SJCRH30 (cell line): ENCODE measurements around the gene UBXN4. TPM values are rescaled to one million over a fixed set of nuclear protein-coding genes. Genes with fewer than 3 reads are reported as not detected.
A peak's percentile ranks its signal among the peaks of the same experiment; 100 is the strongest.
"Not testable (repeated sequence)": the region's sequence is repeated elsewhere in the genome, so short reads cannot be mapped to it uniquely, and the experiment has no call there.

Experiments
- DNase-seq, 2 experiments: peaks; one replicate each; pipeline ENCODE4 v3.0.0-alpha.2; 2015 to 2020
- H3K27ac ChIP-seq: fragments of 250-450 bp; sonication (Bioruptor Pico); 2 replicates; pipeline ENCODE4 v1.5.1; 2020; ENCODE audit warnings: mild to moderate bottlenecking, moderate library complexity
- H3K27me3 ChIP-seq: fragments of 250-450 bp; sonication (Bioruptor Pico); 2 replicates; pipeline ENCODE4 v1.5.1; 2020; ENCODE audit warnings: mild to moderate bottlenecking, moderate library complexity
- H3K36me3 ChIP-seq: fragments of 250-450 bp; sonication (Bioruptor Pico); 2 replicates; pipeline ENCODE4 v1.5.1; 2020; ENCODE audit warnings: mild to moderate bottlenecking, moderate library complexity
- H3K4me1 ChIP-seq: fragments of 250-450 bp; sonication (Bioruptor Pico); 2 replicates; pipeline ENCODE4 v1.5.1; 2020; ENCODE audit warnings: mild to moderate bottlenecking, moderate library complexity
- H3K4me3 ChIP-seq: fragments of 250-450 bp; sonication (Bioruptor Pico); 2 replicates; pipeline ENCODE4 v1.5.1; 2020; ENCODE audit warnings: mild to moderate bottlenecking, moderate library complexity
- H3K9me3 ChIP-seq: fragments of 250-450 bp; sonication (Bioruptor Pico); replicated peaks from 2 replicates; pipeline ENCODE4 v1.5.1; 2020; ENCODE audit warnings: mild to moderate bottlenecking, moderate library complexity
- total RNA-seq: library from RNA; depleted of rRNA; stranded (reverse); fragments of >200 nt; shearing (Covaris generic); gene quantifications from 2 replicates; pipeline ENCODE4 v1.2.3, GENCODE V29; 2014; rRNA removed

Gene UBXN4
- 106 and 129 TPM in 2 replicates for total RNA-seq

GRCh38 chr2:135741395-135742324, at the start of gene UBXN4:
TSS of gene UBXN4 (plus strand) at chr2:135741855. CDS start at chr2:135741930, 75 bp downstream.
- Histone ChIP-seq H3K4me3 (peak within 1 kb of the TSS; percentile 91), H3K27me3 (no peaks in the 10 kb centered on the region), H3K9me3 (no peaks in the 10 kb centered on the region), H3K4me1 (peaks cover 23% of the 10 kb centered on the region), H3K27ac (peak within 1 kb of the TSS; percentile 97), H3K36me3 (peaks cover 17% of the 10 kb centered on the region)
- peak; percentile 99 for DNase-seq

- DNase-seq, result no peak
- H3K27ac ChIP-seq, result no peak overlapping the region
- H3K4me3 ChIP-seq, result no peak overlapping the region
- H3K9me3 ChIP-seq, result no peaks in the 10 kb centered on the region
- H3K4me1 ChIP-seq, result no peaks in the 10 kb centered on the region
- no peaks in the 10 kb centered on the region for H3K27me3 ChIP-seq
- H3K36me3 ChIP-seq, result peaks cover 10% of the 10 kb centered on the region
Observed at GRCh38 chr2:135694711-135695110, 46.9 kb upstream of the UBXN4 start.

- no peak for DNase-seq
- no peaks in the 10 kb centered on the region for H3K27me3 ChIP-seq
- no peaks in the 10 kb centered on the region for H3K9me3 ChIP-seq
- no peak overlapping the region for H3K27ac ChIP-seq
- H3K4me3 ChIP-seq, result no peak overlapping the region
- H3K4me1 ChIP-seq, result no peaks in the 10 kb centered on the region
- H3K36me3 ChIP-seq, result peaks cover 10% of the 10 kb centered on the region
Observed at GRCh38 chr2:135698838-135699237, 42.8 kb upstream of the UBXN4 start.

DNA sequence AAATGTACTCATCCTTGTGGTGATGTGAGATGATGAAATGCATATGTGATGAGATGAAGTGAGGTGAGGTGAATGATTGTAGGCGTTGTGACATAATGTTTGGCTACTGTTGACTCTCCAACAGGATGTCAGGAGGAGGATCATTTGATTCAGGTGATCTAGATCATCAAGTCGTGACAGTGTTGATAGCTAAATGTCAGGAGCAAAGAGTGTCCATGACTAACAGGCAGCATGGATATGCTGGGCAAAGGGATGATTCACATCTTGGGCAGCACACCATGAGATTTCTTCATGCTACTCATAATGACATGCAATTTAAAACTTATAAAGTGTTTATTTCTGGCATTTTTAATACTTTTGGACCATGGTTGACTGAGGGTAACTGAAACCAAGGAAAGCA, 40.2 kb upstream of the UBXN4 start:
- Histone ChIP-seq H3K27ac (no peak overlapping the region), H3K27me3 (no peaks in the 10 kb centered on the region), H3K4me3 (no peak overlapping the region), H3K9me3 (no peaks in the 10 kb centered on the region), H3K4me1 (0 out of 2 replicates have a peak, but pooled peaks cover 2% of the 10 kb centered on the region), H3K36me3 (peaks cover 11% of the 10 kb centered on the region)
- DNase-seq, result no peak

- Histone ChIP-seq H3K27me3 (no peaks in the 10 kb centered on the region), H3K27ac (no peak overlapping the region), H3K4me1 (0 out of 2 replicates have a peak, but pooled peaks cover 2% of the 10 kb centered on the region), H3K36me3 (peaks cover 4% of the 10 kb centered on the region), H3K9me3 (no peaks in the 10 kb centered on the region), H3K4me3 (no peak overlapping the region)
- no peak for DNase-seq
Observed at GRCh38 chr2:135703300-135703699, 38.4 kb upstream of the UBXN4 start.

DNA sequence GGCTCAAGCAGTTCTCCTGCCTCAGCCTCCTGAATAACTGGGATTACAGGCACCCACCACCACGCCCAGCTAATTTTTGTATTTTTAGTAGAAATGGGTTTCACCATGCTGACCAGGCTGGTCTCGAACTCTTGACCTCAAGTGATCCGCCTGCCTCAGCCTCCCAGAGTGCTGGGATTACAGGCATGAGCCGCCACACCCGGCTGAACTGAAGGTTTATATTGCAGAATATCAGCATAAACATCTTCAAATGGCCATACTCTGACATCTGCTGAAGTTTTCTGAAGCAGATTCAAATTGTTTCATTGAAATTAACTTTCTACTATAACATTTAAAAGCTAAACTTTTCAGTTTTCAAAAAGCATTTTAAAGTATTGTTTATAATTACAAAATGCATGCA, 37.6 kb upstream of the UBXN4 start:
- H3K27me3 ChIP-seq, H3K36me3 ChIP-seq, H3K27ac ChIP-seq, H3K9me3 ChIP-seq, DNase-seq, H3K4me3 ChIP-seq, H3K4me1 ChIP-seq: not testable (repeated sequence)

DNA sequence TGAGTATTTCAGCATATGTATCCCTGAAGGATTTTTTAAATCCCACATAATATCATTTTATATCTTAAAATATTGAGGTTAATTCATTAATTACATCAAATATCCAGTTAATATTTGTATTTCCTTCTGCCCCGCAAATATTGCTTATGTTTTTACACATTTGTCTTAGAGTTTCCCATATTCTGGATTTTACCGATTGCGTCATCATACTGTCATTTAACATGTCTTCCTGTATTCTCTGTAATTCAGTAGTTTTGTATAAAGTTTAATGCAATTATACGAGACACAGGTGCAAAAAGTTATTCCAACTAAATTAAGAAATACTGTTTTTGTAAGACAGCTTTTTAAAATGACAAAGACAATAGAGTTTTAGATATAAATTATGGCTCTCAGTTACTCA, 33.5 kb upstream of the UBXN4 start:
- 0 out of 2 replicates have a peak, but pooled peaks cover 2% of the 10 kb centered on the region for H3K4me1 ChIP-seq
- H3K27me3 ChIP-seq, result no peaks in the 10 kb centered on the region
- peaks cover 5% of the 10 kb centered on the region; the same call in 1 of the 2 replicates for H3K36me3 ChIP-seq
- DNase-seq, result no peak
- no peak overlapping the region for H3K4me3 ChIP-seq
- H3K27ac ChIP-seq, result no peak overlapping the region
- H3K9me3 ChIP-seq, result no peaks in the 10 kb centered on the region

DNA sequence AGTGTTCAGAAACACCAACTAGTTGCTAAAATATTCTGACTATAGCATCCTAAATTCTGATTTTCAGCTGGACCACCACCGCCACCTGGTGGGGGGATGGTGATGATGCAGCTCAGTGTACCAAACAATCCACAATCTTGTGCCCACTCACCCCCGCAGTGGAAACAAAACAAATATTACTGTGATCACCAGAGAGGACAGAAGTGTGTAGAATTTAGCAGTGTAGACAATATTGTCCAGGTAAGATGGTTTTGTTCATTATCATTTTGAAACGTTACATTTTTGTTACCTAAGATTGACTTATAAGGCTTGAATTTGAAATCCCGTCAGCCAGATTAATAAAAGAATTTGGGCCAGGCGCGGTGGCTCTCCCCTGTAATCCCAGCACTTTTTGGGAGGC, 31.7 kb upstream of the UBXN4 start:
- Histone ChIP-seq H3K27ac (no peak overlapping the region), H3K27me3 (no peaks in the 10 kb centered on the region), H3K4me1 (0 out of 2 replicates have a peak, but pooled peaks cover under 1% of the 10 kb centered on the region), H3K36me3 (peaks cover 9% of the 10 kb centered on the region), H3K4me3 (no peak overlapping the region), H3K9me3 (no peaks in the 10 kb centered on the region)
- DNase-seq, result peak; percentile 42 to 81

DNA sequence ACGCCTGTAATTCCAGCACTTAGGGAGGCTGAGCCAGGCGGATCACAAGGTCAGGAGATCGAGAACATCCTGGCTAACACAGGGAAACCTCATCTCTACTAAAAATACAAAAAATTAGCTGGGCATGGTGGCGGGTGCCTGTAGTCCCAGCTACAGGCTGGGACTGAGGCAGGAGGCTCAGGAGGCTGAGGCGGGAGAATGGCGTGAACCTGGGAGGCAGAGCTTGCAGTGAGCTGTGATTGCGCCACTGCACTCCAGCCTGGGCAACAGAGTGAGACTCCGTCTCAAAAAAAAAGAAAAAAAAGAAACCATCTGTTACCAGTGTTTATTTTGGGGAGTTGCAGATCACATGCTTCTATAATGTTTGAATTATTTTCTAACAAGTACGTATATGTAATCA, 26.6 kb upstream of the UBXN4 start:
- not testable (repeated sequence) for H3K9me3 ChIP-seq, H3K4me1 ChIP-seq, H3K27ac ChIP-seq, DNase-seq, H3K27me3 ChIP-seq, H3K4me3 ChIP-seq
- H3K36me3 ChIP-seq, result peaks cover 24% of the 10 kb centered on the region

DNA sequence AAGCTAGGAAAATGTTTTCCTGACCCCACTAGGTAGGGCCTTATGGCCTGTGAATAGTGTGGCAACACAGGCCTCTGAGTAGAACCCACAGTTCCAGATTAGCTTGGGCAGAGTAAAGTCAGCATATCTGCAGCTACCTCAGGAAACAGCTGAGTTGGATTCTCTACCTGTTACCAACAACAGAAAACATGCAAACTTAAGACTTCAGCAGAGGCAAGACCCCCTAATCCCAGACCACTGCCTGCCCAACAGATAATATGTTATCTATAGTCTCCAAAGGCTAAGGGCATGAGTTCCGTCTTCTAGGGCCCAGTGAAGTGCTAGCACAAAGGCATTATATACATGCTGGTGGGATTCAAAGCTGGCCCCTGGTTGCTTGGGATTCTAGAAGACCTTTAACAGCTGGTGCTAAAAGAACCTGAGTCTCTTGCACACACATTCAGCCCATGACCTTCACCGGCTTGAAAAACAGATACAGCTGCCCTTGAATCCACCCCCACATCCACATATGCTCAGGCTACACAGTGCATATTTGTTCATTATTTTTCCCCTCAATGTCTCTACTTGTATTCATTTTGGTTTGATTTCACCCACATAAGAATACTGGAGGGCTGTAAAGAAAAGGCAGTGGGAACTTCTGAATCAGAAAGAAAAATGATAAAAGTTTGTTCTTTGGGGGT, 13.5 kb upstream of the UBXN4 start:
- H3K4me1 ChIP-seq, result no peaks in the 10 kb centered on the region
- H3K4me3 ChIP-seq, result no peak overlapping the region
- no peak overlapping the region for H3K27ac ChIP-seq
- H3K27me3 ChIP-seq, result no peaks in the 10 kb centered on the region
- peak in 1 of 2 experiments; percentile 46 for DNase-seq
- H3K9me3 ChIP-seq, result no peaks in the 10 kb centered on the region
- peaks cover 14% of the 10 kb centered on the region for H3K36me3 ChIP-seq

- Histone ChIP-seq H3K4me3 (no peak overlapping the region), H3K27ac (no peak overlapping the region), H3K9me3 (no peaks in the 10 kb centered on the region), H3K27me3 (no peaks in the 10 kb centered on the region), H3K36me3 (no peaks in the 10 kb centered on the region), H3K4me1 (peaks cover 13% of the 10 kb centered on the region; the same call in 1 of the 2 replicates)
- no peak for DNase-seq
Observed at GRCh38 chr2:135732561-135732960, 9.1 kb upstream of the UBXN4 start.

- peak in 1 of 2 experiments; percentile 22 for DNase-seq
- no peaks in the 10 kb centered on the region for H3K9me3 ChIP-seq
- peaks cover 13% of the 10 kb centered on the region; the same call in 1 of the 2 replicates for H3K4me1 ChIP-seq
- H3K27ac ChIP-seq, result no peak overlapping the region
- H3K36me3 ChIP-seq, result no peaks in the 10 kb centered on the region
- H3K27me3 ChIP-seq, result no peaks in the 10 kb centered on the region
- no peak overlapping the region for H3K4me3 ChIP-seq
Observed at GRCh38 chr2:135733045-135733444, 8.6 kb upstream of the UBXN4 start.

- Histone ChIP-seq H3K27me3 (no peaks in the 10 kb centered on the region), H3K27ac (peak overlapping the region; percentile 57), H3K9me3 (no peaks in the 10 kb centered on the region), H3K36me3 (no peaks in the 10 kb centered on the region), H3K4me3 (no peak overlapping the region), H3K4me1 (peaks cover 13% of the 10 kb centered on the region; the same call in 1 of the 2 replicates)
- DNase-seq, result peak; percentile 64 to 84
Observed at GRCh38 chr2:135736546-135736945, 5.1 kb upstream of the UBXN4 start.

DNA sequence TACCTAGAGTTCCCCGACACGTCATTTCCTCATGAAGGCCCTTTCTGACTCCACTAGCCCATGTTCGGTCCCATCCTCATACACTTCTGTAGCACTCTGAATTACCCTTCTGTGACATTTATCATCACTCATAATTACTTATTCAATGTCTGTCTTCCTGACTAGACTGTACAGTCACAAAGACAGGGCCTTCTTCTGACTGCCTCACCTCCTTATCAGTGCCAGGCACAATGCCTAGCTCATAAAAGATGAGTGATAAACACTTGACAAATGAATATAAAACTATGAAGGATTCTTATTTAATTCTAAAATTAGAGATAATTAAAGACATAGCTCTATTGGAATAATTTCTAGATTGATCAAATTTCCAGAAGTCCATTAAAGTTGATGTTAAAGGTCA, 1.4 kb upstream of the UBXN4 start:
- no peak overlapping the region for H3K4me3 ChIP-seq
- peaks cover 8% of the 10 kb centered on the region; the same call in 1 of the 2 replicates for H3K36me3 ChIP-seq
- peaks cover 25% of the 10 kb centered on the region for H3K4me1 ChIP-seq
- H3K9me3 ChIP-seq, result no peaks in the 10 kb centered on the region
- H3K27me3 ChIP-seq, result no peaks in the 10 kb centered on the region
- H3K27ac ChIP-seq, result no peak overlapping the region
- DNase-seq, result no peak

DNA sequence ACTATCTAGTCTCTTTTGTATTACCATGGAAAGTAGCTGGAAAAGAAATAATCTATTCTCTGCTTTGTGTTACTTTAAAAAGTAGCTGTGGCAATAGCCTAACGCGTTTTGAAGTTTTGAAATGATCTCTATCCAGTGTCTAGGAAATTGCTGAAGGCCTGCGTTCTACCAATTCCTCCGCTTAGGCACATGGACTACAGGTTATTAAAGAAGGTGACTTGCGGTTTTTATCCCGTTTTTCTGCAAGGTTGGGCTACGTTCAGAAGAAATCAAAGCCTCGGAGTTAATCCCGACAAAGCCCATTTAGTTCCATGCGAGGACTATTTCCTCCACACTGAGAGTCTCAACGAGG, 636 bp upstream of the UBXN4 start:
- peaks cover 12% of the 10 kb centered on the region for H3K36me3 ChIP-seq
- peaks cover 29% of the 10 kb centered on the region for H3K4me1 ChIP-seq
- no peaks in the 10 kb centered on the region for H3K27me3 ChIP-seq
- no peaks in the 10 kb centered on the region for H3K9me3 ChIP-seq
- H3K27ac ChIP-seq, result no peak overlapping the region
- no peak overlapping the region for H3K4me3 ChIP-seq
- no peak for DNase-seq
